HCT116 (cell line): ENCODE measurements around the gene PRM1. TPM values are rescaled to one million over a fixed set of nuclear protein-coding genes. Genes with fewer than 3 reads are reported as not detected.

Source experiments
- ATAC-seq: fragments of 200-7000 bp; cut with Tn5 transposase; 2 replicates; pipeline ENCODE4 v1.9.1; 2020; ENCODE audit warnings: mild to moderate bottlenecking, moderate library complexity
- BruUV-seq: library from RNA; stranded (reverse); fragments of 400-500 nt; replicated peaks from 2 replicates; lab custom pipeline; 2021; lab: Mats Ljungman, UMichigan
- CTCF ChIA-PET: fragments of 300-600 bp; sonication (Branson Sonifier 250); formaldehyde crosslinking; loops from one replicate; lab custom pipeline; 2021; ENCODE audit warnings: antibody characterized with exemption; lab: Charles Lee
- POLR2A ChIA-PET: fragments of 300-600, 350-600 bp; sonication (Branson Sonifier 250); formaldehyde crosslinking; loops from one replicate; lab custom pipeline; 2021; ENCODE audit warnings: antibody characterized with exemption; lab: Charles Lee
- RAD21 ChIA-PET, 2 experiments: fragments of 300-600 bp; sonication (Branson Sonifier 250); formaldehyde crosslinking; loops; one replicate each; lab custom pipeline; 2023; ENCODE audit warnings: low total read pairs in 2 of 2; ENCODE audit not compliant: uncharacterized antibody in 2 of 2, unreplicated experiment in 2 of 2, low non-redundant PET in 1 of 2; lab: Charles Lee
- DNase-seq: peaks from one replicate; pipeline ENCODE4 v3.0.0-alpha.2; 2010; ENCODE audit warnings: low read depth, low spot score
- H2AFZ ChIP-seq: fragments of 200-600 bp; shearing (Covaris generic), sonication (generic); 2 replicates; pipeline ENCODE4 v1.6.1; 2017; ENCODE audit warnings: low read depth, mixed run types, mixed read lengths, antibody characterized with exemption, low read length; ENCODE audit not compliant: poor library complexity, severe bottlenecking
- H3K27ac ChIP-seq: 2 replicates; pipeline ENCODE4 v1.5.1; 2012; ENCODE audit warnings: low read depth, low read length
- H3K27me3 ChIP-seq: fragments of 200-600 bp; sonication (generic); 2 replicates; pipeline ENCODE4 v1.6.1; 2016; ENCODE audit warnings: mixed run types, low read length, mixed read lengths; ENCODE audit not compliant: insufficient read depth
- H3K36me3 ChIP-seq, 2 experiments: fragments of 200-500 bp in 1 of 2; fragments of 200-600 bp in 1 of 2; sonication (Bioruptor generic) in 1 of 2; sonication (generic) in 1 of 2; 2 replicates each; pipeline versions ENCODE4 v1.5.1 to v1.6.1; 2014 to 2016; ENCODE audit warnings: low read length in 2 of 2, inconsistent platforms in 1 of 2, mixed read lengths in 1 of 2, mixed run types in 1 of 2; ENCODE audit not compliant: insufficient read depth in 2 of 2, control insufficient read depth in 1 of 2
- H3K4me1 ChIP-seq, 2 experiments: fragments of 200-600 bp in 1 of 2; sonication (generic) in 1 of 2; 2 replicates each; pipeline versions ENCODE4 v1.5.1 to v1.6.1; 2012 to 2017; ENCODE audit warnings: low read length in 2 of 2, inconsistent platforms in 1 of 2, mild to moderate bottlenecking in 1 of 2, mixed read lengths in 1 of 2, mixed run types in 1 of 2, moderate library complexity in 1 of 2; ENCODE audit not compliant: insufficient read depth in 2 of 2, control insufficient read depth in 1 of 2
- H3K4me2 ChIP-seq: fragments of 200-600 bp; sonication (generic); 2 replicates; pipeline ENCODE4 v1.6.1; 2017; ENCODE audit warnings: mixed run types, low read length, mixed read lengths
- H3K4me3 ChIP-seq, 2 experiments: fragments of 200-600 bp in 1 of 2; sonication (generic) in 1 of 2; replicated peaks in 1 of 2; 2 replicates each; pipeline ENCODE4 v1.5.1; 2011 to 2016; ENCODE audit warnings: low read length in 2 of 2, control low read depth in 1 of 2, low read depth in 1 of 2, mild to moderate bottlenecking in 1 of 2, mixed read lengths in 1 of 2, mixed run types in 1 of 2
- H3K79me2 ChIP-seq: fragments of 200-600 bp; sonication (generic); 2 replicates; pipeline ENCODE4 v1.6.1; 2017; ENCODE audit warnings: mild to moderate bottlenecking, mixed run types, low read length, moderate library complexity, mixed read lengths; ENCODE audit not compliant: insufficient read depth
- H3K9ac ChIP-seq: fragments of 200-600 bp; sonication (generic); 2 replicates; pipeline ENCODE4 v1.6.1; 2016; ENCODE audit warnings: low read length, mixed read lengths
- H3K9me2 ChIP-seq: fragments of 200-600 bp; sonication (generic), shearing (Covaris generic); 2 replicates; pipeline ENCODE4 v1.6.1; 2017; ENCODE audit warnings: mixed run types, mild to moderate bottlenecking, moderate library complexity; ENCODE audit not compliant: insufficient read depth
- H3K9me3 ChIP-seq, 2 experiments: fragments of 200-500 bp in 1 of 2; fragments of 200-600 bp in 1 of 2; sonication (Bioruptor generic) in 1 of 2; sonication (generic) in 1 of 2; 2 replicates each; pipeline ENCODE4 v1.6.1; 2014 to 2017; ENCODE audit warnings: low read length in 2 of 2, mixed read lengths in 2 of 2, inconsistent platforms in 1 of 2, low read depth in 1 of 2, mild to moderate bottlenecking in 1 of 2, mixed run types in 1 of 2, moderate library complexity in 1 of 2; ENCODE audit not compliant: control insufficient read depth in 1 of 2, insufficient read depth in 1 of 2
- H4K20me1 ChIP-seq: fragments of 200-600 bp; sonication (generic), shearing (Covaris generic); 2 replicates; pipeline ENCODE4 v1.6.1; 2017; ENCODE audit warnings: mixed run types, mild to moderate bottlenecking, moderate library complexity; ENCODE audit not compliant: insufficient read depth
- CBX3 ChIP-seq: IDR thresholded peaks from 2 replicates; pipeline ENCODE4 v1.6.1; 2012; ENCODE audit warnings: low read depth
- CTCF ChIP-seq, 3 experiments: fragments of 200-600 bp in 1 of 3; sonication (generic) in 1 of 3; IDR thresholded peaks in 2 of 3; conservative IDR thresholded peaks in 1 of 3; 2 replicates each; pipeline ENCODE4 v1.5.1; 2012 to 2017; ENCODE audit warnings: low read depth in 2 of 3, low read length in 2 of 3, antibody characterized with exemption in 1 of 3, borderline replicate concordance in 1 of 3, control low read depth in 1 of 3, mild to moderate bottlenecking in 1 of 3, mixed read lengths in 1 of 3, mixed run types in 1 of 3, moderate library complexity in 1 of 3; ENCODE audit not compliant: insufficient read depth in 1 of 3
- EZH2phosphoT487 ChIP-seq: fragments of 200-600 bp; IDR thresholded peaks from 2 replicates; pipeline ENCODE4 v1.6.1; 2018; ENCODE audit warnings: antibody characterized with exemption, borderline replicate concordance
- POLR2A ChIP-seq: IDR thresholded peaks from 2 replicates; pipeline ENCODE4 v1.7.0; 2011; ENCODE audit warnings: borderline replicate concordance; ENCODE audit not compliant: insufficient read depth, insufficient read length; ENCODE audit errors: extremely low read depth
- RAD21 ChIP-seq: IDR thresholded peaks from 2 replicates; pipeline ENCODE4 v1.6.1; 2012; ENCODE audit warnings: low read depth, mild to moderate bottlenecking
- ZFX ChIP-seq: fragments of 450-650 bp; IDR thresholded peaks from 2 replicates; pipeline ENCODE4 v1.6.1; 2017
- ZNF274 ChIP-seq: fragments of 200-500 bp; sonication (Bioruptor generic); IDR thresholded peaks from 2 replicates; pipeline ENCODE4 v1.6.1; 2014; ENCODE audit warnings: mild to moderate bottlenecking, low read depth, low read length, inconsistent platforms
- intact Hi-C: fragments of 100-400 bp; cut with micrococcal nuclease; formaldehyde crosslinking; loops from 2 replicates; pipeline ENCODE4 v1.10.0; 2022
- total RNA-seq: library from RNA; stranded (reverse); gene quantifications from one replicate; pipeline ENCODE4 v1.2.1, GENCODE V29; 2021; ENCODE audit not compliant: unreplicated experiment

Gene PRM1
- total RNA-seq, 1 experiment from 2014 or later, result not detected

- H3K79me2 ChIP-seq, result no peaks in the 10 kb centered on the region
- no peak overlapping the region for H3K4me3 ChIP-seq
- TF ChIP-seq CTCF (IDR thresholded peaks at IDR 0.05 in 2 of 3, conservative IDR thresholded peaks at IDR 0.05 in 1 of 3; ENCODE audit: borderline replicate concordance in 1 of 3, insufficient read depth in 1 of 3, low read depth in 2 of 3, low read length in 2 of 3), result no peak
- TF ChIP-seq RAD21, result no peak
- no peak for TF ChIP-seq CBX3
- TF ChIP-seq EZH2phosphoT487, result no peak
- TF ChIP-seq POLR2A, result no peak
- TF ChIP-seq ZNF274, result no peak
- no peak for TF ChIP-seq ZFX
- no peak overlapping the region for H2AFZ ChIP-seq
- RAD21 ChIA-PET, result no interaction called here
- no peaks in the 10 kb centered on the region for H4K20me1 ChIP-seq
- ATAC-seq (no peak), DNase-seq (no peak)
- H3K36me3 ChIP-seq, result no peaks in the 10 kb centered on the region
- POLR2A ChIA-PET, result no interaction called here
- H3K27me3 ChIP-seq, result peaks cover 3% of the 10 kb centered on the region; the same call in 1 of the 2 replicates
- no peaks in the 10 kb centered on the region for H3K9me2 ChIP-seq
- CTCF ChIA-PET, result no interaction called here
- H3K9me3 ChIP-seq, result no peaks in the 10 kb centered on the region
- intact Hi-C loops, result no loop called here
- H3K9ac ChIP-seq, result no peak overlapping the region
- H3K27ac ChIP-seq, result no peak overlapping the region
- no TSS peak for BruUV-seq
- no peak overlapping the region for H3K4me2 ChIP-seq
- H3K4me1 ChIP-seq, result no peaks in the 10 kb centered on the region
Measured at GRCh38 chr16:11277607-11278337, 3.4 kb downstream of the PRM1 start.
